ENCODE data around the gene LY6G6D.

LY6G6D gene

DNA sequence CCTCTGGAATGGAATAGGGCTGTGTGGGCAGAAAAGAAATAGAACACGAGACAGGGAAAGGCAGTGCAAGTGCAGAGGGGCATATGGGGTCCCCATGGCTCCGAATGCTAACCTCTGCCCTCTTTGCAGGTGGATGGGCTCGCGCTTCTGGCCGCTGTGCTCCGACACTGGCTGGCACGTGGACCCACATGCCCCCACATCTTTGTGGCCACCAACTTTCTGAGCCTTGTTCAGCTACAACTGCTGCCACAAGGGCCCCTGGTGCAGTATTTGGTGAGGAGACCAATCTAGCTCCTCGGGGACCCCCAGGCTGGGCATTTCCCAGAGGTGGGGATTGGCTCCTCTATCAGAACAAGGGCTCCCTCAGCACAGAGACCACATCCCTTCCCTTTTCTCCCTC lies 46.2 kb downstream of the LY6G6D start:
- TF ChIP-seq, protein P1, sequence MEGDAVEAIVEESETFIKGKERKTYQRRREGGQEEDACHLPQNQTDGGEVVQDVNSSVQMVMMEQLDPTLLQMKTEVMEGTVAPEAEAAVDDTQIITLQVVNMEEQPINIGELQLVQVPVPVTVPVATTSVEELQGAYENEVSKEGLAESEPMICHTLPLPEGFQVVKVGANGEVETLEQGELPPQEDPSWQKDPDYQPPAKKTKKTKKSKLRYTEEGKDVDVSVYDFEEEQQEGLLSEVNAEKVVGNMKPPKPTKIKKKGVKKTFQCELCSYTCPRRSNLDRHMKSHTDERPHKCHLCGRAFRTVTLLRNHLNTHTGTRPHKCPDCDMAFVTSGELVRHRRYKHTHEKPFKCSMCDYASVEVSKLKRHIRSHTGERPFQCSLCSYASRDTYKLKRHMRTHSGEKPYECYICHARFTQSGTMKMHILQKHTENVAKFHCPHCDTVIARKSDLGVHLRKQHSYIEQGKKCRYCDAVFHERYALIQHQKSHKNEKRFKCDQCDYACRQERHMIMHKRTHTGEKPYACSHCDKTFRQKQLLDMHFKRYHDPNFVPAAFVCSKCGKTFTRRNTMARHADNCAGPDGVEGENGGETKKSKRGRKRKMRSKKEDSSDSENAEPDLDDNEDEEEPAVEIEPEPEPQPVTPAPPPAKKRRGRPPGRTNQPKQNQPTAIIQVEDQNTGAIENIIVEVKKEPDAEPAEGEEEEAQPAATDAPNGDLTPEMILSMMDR (IDR thresholded peaks at IDR 0.05): no peak

- TF ChIP-seq, protein P1 (IDR thresholded peaks at IDR 0.05): no peak
Measured at GRCh38 chr6:31762356-31762755, 47.2 kb downstream of the LY6G6D start, which contains the start of gene SAPCD1. SAPCD1 (plus strand) TSS chr6:31762656; CDS start chr6:31763055, 399 bp downstream.

GRCh38 chr6:31762878-31763618 lies 47.9 kb downstream of the LY6G6D start:
- TF ChIP-seq, protein P1 (IDR thresholded peaks at IDR 0.05): no peak

DNA sequence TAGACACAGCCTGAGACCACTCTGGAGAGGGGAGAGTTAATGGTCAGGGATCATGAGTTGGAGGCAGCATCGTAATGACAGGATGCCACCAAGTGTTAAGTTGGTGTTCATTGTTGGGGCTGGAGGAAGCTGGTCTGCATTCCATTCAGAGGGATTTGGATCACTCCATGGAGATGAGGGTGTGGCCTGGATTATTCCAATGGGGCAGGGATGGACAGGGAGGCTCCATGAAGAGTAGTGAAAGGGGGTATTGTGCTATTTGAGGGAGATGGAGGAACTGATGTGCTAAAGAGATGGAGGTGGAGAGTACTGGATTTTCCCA lies 48.4 kb downstream of the LY6G6D start:
- TF ChIP-seq, protein P1 (IDR thresholded peaks at IDR 0.05): no peak

DNA sequence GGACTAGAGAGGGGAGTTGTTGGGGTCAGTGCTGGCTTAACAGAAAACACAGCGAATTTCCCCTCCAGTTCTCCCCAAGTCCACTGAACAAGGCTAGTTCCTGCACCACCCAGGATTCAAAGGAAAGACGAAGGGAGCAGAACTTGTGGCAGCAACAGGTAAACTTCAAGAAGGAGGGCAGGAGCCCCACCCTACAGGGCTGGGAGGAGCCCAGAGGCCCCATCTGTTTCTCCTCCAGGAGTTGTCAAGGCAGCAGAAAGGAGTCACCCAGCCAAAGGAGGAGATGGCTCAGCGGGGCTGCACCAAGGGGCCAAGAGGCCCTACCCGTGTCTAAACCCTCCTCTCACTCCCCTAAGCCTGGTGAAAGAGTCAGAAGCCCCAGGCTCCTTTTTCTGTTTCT lies 49.0 kb downstream of the LY6G6D start:
- TF ChIP-seq, protein P1 (IDR thresholded peaks at IDR 0.05): no peak

DNA sequence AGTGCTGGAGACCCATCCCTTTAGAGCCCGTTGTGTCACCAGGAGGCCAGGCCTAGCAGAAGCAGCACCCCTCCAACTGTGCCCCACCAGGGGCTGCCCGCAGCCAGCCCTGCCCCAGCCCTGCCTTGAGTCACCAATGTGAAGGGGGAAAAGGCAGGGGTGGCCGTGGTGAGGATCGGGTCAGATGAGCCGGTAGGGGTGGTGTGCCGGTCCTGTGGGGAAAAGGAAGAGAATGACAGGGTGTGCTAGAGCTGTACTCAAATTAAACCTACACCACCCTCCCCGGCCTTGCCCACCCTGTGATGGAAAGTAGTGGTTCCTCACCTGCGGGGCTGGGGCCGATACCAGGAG lies 50.4 kb downstream of the LY6G6D start:
- TF ChIP-seq, protein P1 (IDR thresholded peaks at IDR 0.05): no peak

GRCh38 chr6:31765910-31766794 lies 51.0 kb downstream of the LY6G6D start:
- TF ChIP-seq, protein P1 (IDR thresholded peaks at IDR 0.05): no peak
